ENCODE data around the gene SNX10. TPM values are rescaled to one million over a fixed set of nuclear protein-coding genes. Genes with fewer than 3 reads are reported as not detected.
A peak's percentile ranks its signal among the peaks of the same experiment; 100 is the strongest.

The SNX10 gene
- total RNA-seq, 1 donor from 2014 or later, result 1.2 TPM

DNA sequence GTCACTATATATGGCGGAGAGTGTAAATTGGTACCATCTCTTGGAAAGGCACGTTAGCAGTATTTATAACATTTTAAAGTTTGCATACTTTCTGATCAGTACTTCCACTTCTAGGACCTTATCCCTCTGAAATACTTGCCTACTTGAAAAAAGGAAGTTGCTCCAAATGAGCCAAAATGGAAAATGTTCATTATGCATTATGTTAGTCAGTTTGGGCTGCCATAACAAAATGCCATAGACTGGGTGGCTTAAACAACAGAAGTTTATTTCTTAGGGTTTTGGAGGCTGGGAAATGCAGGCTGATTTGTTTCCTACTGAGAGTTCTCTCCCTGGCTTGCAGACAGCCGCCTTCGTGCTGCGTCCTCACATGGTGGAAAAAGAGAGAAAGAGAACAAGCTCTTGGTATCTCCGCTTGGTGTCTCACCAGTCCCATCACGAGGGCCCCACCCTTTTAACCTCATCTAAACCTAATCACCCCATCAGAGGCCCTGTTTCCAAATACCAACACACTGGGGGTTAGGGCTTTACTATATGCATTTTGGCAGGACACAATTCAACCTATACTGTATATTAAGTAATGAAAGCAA, 6.9 kb downstream of the SNX10 start:
- H3K27me3 Mint-ChIP-seq (ENCODE audit: low read depth), result peaks cover 3% of the 10 kb centered on the region
- no peak overlapping the region for H3K4me3 Mint-ChIP-seq (ENCODE audit: unreplicated experiment)
- peak; percentile 21 for DNase-seq (ENCODE audit: low spot score)
- TF ChIP-seq, protein P1, sequence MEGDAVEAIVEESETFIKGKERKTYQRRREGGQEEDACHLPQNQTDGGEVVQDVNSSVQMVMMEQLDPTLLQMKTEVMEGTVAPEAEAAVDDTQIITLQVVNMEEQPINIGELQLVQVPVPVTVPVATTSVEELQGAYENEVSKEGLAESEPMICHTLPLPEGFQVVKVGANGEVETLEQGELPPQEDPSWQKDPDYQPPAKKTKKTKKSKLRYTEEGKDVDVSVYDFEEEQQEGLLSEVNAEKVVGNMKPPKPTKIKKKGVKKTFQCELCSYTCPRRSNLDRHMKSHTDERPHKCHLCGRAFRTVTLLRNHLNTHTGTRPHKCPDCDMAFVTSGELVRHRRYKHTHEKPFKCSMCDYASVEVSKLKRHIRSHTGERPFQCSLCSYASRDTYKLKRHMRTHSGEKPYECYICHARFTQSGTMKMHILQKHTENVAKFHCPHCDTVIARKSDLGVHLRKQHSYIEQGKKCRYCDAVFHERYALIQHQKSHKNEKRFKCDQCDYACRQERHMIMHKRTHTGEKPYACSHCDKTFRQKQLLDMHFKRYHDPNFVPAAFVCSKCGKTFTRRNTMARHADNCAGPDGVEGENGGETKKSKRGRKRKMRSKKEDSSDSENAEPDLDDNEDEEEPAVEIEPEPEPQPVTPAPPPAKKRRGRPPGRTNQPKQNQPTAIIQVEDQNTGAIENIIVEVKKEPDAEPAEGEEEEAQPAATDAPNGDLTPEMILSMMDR (IDR thresholded peaks at IDR 0.05), result no peak
- H3K4me1 Mint-ChIP-seq (ENCODE audit: low read depth), result no peaks in the 10 kb centered on the region
- peaks cover 2% of the 10 kb centered on the region for H3K36me3 Mint-ChIP-seq (ENCODE audit: low read depth)
- H3K27ac Mint-ChIP-seq (ENCODE audit: unreplicated experiment), result no peak overlapping the region
- H3K9me3 Mint-ChIP-seq (ENCODE audit: low read depth), result no peaks in the 10 kb centered on the region

DNA sequence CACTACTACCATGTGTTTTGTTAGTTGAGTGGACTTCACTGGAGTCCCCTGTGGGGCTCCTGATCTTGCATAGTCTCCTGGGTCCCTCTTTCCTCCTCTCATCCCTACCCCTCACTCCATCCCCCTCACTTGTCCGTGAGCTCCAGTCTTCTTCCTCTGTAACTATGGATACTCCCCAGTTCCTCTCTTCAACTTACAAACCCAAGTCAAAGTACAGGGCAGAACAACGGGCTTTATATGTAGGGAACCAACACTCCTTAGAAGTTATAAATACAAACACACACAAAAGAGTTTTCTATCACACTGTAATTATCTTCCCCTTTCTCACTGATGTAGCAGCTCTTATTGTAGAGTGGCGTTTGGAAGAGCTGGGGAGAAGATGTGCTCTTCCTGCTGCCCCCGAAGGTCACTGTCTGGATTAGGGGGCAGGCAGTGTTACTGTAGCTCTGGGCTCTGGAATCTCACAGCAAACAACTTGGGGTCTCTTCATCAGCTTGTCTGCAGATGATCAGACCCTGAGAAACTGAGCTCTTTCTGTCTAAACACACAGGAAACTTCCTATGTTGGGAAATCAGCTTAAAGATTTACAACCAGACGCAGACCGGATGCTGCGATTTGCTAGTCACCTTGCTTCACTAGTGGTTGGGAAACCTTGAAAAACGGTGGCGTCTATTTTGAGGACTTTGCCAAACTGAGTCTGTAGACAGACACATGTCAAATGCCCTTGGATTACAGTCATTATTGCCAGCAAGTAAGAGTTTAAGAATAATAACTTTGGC, 13.6 kb downstream of the SNX10 start:
- peak; percentile 4 for DNase-seq (ENCODE audit: low spot score)
- Mint-ChIP-seq H3K4me1 (ENCODE audit: low read depth) (no peaks in the 10 kb centered on the region), H3K4me3 (ENCODE audit: unreplicated experiment) (no peak overlapping the region), H3K9me3 (ENCODE audit: low read depth) (no peaks in the 10 kb centered on the region), H3K36me3 (ENCODE audit: low read depth) (peaks cover 2% of the 10 kb centered on the region), H3K27ac (ENCODE audit: unreplicated experiment) (no peak overlapping the region), H3K27me3 (ENCODE audit: low read depth) (peaks cover 3% of the 10 kb centered on the region)
- TF ChIP-seq, protein P1 (IDR thresholded peaks at IDR 0.05), result no peak

DNA sequence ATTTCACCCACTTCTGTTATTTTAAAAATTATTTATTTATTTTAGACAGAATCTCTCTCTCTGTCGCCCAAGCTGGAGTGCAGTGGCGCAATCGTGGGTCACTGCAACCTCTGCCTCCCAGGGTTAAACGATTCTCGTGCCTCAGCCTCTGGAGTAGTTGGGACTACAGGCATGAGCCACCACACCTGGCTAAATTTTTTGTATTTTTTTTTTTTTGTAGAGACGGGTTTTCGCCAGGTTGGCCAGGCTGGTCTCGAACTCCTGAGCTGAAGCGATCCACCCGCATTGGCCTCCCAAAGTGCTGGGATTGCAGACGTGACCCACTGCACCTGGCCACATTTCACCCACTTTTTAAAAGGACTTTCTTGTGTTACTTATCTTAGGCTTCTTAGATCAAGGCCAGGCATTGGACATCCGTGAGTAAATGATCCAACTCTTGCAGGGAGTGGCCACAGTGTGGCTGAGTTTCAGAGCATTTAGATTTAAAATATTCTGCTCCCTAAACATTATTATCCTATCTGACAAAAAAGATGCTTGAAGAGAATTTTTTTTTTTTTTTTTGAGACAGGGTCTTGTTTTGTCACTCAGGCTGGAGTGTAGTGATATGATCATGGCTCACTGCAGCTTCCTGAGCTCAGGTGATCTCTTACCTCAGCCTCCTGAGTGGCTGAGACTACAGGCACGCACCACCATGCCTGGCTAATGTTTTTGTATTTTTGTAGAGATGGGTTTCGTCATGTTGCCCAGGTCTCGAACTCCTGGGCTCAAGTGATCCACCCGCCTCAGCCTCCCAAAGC, 14.4 kb downstream of the SNX10 start:
- peaks cover 2% of the 10 kb centered on the region for H3K36me3 Mint-ChIP-seq (ENCODE audit: low read depth)
- no peaks in the 10 kb centered on the region for H3K9me3 Mint-ChIP-seq (ENCODE audit: low read depth)
- DNase-seq (ENCODE audit: low spot score), result peak; percentile 21
- H3K4me3 Mint-ChIP-seq (ENCODE audit: unreplicated experiment), result no peak overlapping the region
- TF ChIP-seq, protein P1 (IDR thresholded peaks at IDR 0.05), result no peak
- H3K27ac Mint-ChIP-seq (ENCODE audit: unreplicated experiment), result no peak overlapping the region
- no peaks in the 10 kb centered on the region for H3K4me1 Mint-ChIP-seq (ENCODE audit: low read depth)
- H3K27me3 Mint-ChIP-seq (ENCODE audit: low read depth), result peaks cover 3% of the 10 kb centered on the region

DNA sequence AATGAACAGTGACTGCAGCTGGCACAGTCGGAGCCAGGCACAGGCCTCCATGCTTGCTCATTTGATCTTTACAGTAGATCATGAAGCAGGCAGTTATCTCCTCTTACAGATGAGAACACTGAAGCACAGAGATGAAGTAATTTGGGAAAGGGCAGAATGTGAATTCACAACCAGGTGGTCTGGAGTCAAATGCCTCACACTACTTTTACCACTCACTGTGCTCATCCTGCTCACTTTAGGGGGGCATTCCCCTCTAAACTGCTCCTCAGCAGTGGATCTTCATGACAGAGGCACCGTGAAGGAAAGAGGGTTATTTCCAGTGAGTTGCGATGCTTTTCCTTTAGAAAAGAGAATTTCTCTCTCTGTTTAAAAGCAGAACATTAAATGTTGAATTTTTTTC, 15.1 kb downstream of the SNX10 start:
- H3K4me3 Mint-ChIP-seq (ENCODE audit: unreplicated experiment), result no peak overlapping the region
- H3K27me3 Mint-ChIP-seq (ENCODE audit: low read depth), result peaks cover 3% of the 10 kb centered on the region
- DNase-seq (ENCODE audit: low spot score), result no peak
- no peaks in the 10 kb centered on the region for H3K4me1 Mint-ChIP-seq (ENCODE audit: low read depth)
- H3K36me3 Mint-ChIP-seq (ENCODE audit: low read depth), result peaks cover 2% of the 10 kb centered on the region
- H3K9me3 Mint-ChIP-seq (ENCODE audit: low read depth), result no peaks in the 10 kb centered on the region
- H3K27ac Mint-ChIP-seq (ENCODE audit: unreplicated experiment), result no peak overlapping the region
- TF ChIP-seq, protein P1 (IDR thresholded peaks at IDR 0.05), result no peak

DNA sequence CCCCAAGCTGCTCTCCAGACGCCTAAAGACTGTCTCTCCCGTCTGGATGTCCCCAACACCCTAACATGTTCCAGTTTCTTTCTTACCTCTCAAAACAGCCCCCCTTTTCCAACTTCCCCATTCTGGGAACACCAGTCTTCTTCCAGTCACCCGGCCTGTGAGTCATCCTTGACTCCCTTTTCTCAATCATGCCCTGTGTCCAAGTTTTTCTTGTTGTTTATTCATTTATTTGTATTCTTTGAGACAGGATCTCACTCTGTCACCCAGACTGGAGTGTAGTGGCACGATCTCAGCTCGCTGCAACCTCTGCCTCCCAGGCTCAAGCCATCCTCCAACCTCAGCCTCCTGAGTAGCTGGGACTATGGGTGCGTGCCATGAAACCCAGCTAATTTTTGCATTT, 15.6 kb downstream of the SNX10 start:
- Mint-ChIP-seq H3K9me3 (ENCODE audit: low read depth) (no peaks in the 10 kb centered on the region), H3K4me1 (ENCODE audit: low read depth) (no peaks in the 10 kb centered on the region), H3K36me3 (ENCODE audit: low read depth) (peaks cover 2% of the 10 kb centered on the region), H3K4me3 (ENCODE audit: unreplicated experiment) (no peak overlapping the region), H3K27ac (ENCODE audit: unreplicated experiment) (no peak overlapping the region), H3K27me3 (ENCODE audit: low read depth) (peaks cover 3% of the 10 kb centered on the region)
- TF ChIP-seq, protein P1 (IDR thresholded peaks at IDR 0.05), result no peak
- no peak for DNase-seq (ENCODE audit: low spot score)

Measured in chondrocyte (in vitro differentiated cells).